Fibroblast of lung (primary cell): ENCODE data around the gene QPCT. TPM values are rescaled to one million over a fixed set of nuclear protein-coding genes. Genes with fewer than 3 reads are reported as not detected.

Experiments used
- DNase-seq, 2 donors: peaks; one replicate each; pipeline versions ENCODE4 v3.0.0 to v3.0.0-alpha.2; 2010; ENCODE audit warnings: low read depth in 2 of 2
- H2AFZ ChIP-seq: 2 replicates; pipeline ENCODE4 v1.5.1; 2012; ENCODE audit warnings: low read length, control low read depth, inconsistent platforms
- H3K27ac ChIP-seq: 2 replicates; pipeline ENCODE4 v1.5.1; 2011; ENCODE audit warnings: low read length, control low read depth; ENCODE audit not compliant: insufficient read depth
- H3K27me3 ChIP-seq: 2 replicates; pipeline ENCODE4 v1.5.1; 2011; ENCODE audit warnings: mild to moderate bottlenecking, low read length; ENCODE audit not compliant: control insufficient read depth, insufficient read depth
- H3K36me3 ChIP-seq: 2 replicates; pipeline ENCODE4 v1.5.1; 2011; ENCODE audit warnings: low read length; ENCODE audit not compliant: control insufficient read depth, insufficient read depth
- H3K4me1 ChIP-seq: 2 replicates; pipeline ENCODE4 v1.5.1; 2011; ENCODE audit warnings: low read length; ENCODE audit not compliant: control insufficient read depth, insufficient read depth; ENCODE audit errors: extremely low read depth
- H3K4me2 ChIP-seq: 2 replicates; pipeline ENCODE4 v1.5.1; 2011; ENCODE audit warnings: low read length, control low read depth; ENCODE audit not compliant: insufficient read depth; ENCODE audit errors: extremely low read depth
- H3K4me3 ChIP-seq, 4 experiments: fragments of 200-600 bp in 1 of 4; sonication (generic) in 1 of 4; replicated peaks in 1 of 4; 2 replicates each; pipeline ENCODE4 v1.5.1; 2011 to 2016; ENCODE audit warnings: low read length in 4 of 4, low read depth in 3 of 4, mild to moderate bottlenecking in 3 of 4, control low read depth in 2 of 4, inconsistent platforms in 1 of 4, mixed read lengths in 1 of 4; ENCODE audit not compliant: insufficient read depth in 1 of 4; ENCODE audit errors: control extremely low read depth in 1 of 4
- H3K79me2 ChIP-seq: 2 replicates; pipeline ENCODE4 v1.5.1; 2012; ENCODE audit warnings: mild to moderate bottlenecking, low read length, inconsistent platforms; ENCODE audit not compliant: control insufficient read depth, insufficient read depth
- H3K9ac ChIP-seq: 2 replicates; pipeline ENCODE4 v1.5.1; 2011; ENCODE audit warnings: mild to moderate bottlenecking, low read length, control low read depth; ENCODE audit not compliant: insufficient read depth
- H3K9me3 ChIP-seq: 2 replicates; pipeline ENCODE4 v1.5.1; 2012; ENCODE audit warnings: low read depth, low read length; ENCODE audit not compliant: control insufficient read depth, insufficient read depth
- H4K20me1 ChIP-seq: 2 replicates; pipeline ENCODE4 v1.5.1; 2011; ENCODE audit warnings: low read length; ENCODE audit not compliant: control insufficient read depth, insufficient read depth; ENCODE audit errors: extremely low read depth
- EZH2 ChIP-seq: IDR thresholded peaks from 2 replicates; pipeline ENCODE4 v1.5.1; 2012; ENCODE audit warnings: low read length, control low read depth, mild to moderate bottlenecking; ENCODE audit errors: missing control alignments
- polyA plus RNA-seq, 2 donors: library from polyadenylated mRNA; depleted of rRNA in 1 of 2; stranded (reverse) in 1 of 2; unstranded in 1 of 2; fragments of >200 nt; gene quantifications; 2 replicates each; pipeline ENCODE4 v1.2.1, GENCODE V29; 2011 to 2012; ENCODE audit warnings: missing spikeins in 1 of 2
- total RNA-seq: library from RNA; depleted of rRNA; stranded (reverse); fragments of >200 nt; gene quantifications from 2 replicates; pipeline ENCODE4 v1.2.1, GENCODE V29; 2014
- TF ChIP-seq, protein P1 (sequence below), 2 donors: IDR thresholded peaks in 1 of 2; conservative IDR thresholded peaks in 1 of 2; 1 replicate in 1 of 2; 2 replicates in 1 of 2; pipeline ENCODE4 v1.5.1; 2011 to 2012; ENCODE audit warnings: low read length in 2 of 2, control low read depth in 1 of 2, inconsistent platforms in 1 of 2, low read depth in 1 of 2, mild to moderate bottlenecking in 1 of 2

Gene QPCT
- total and polyA plus RNA-seq, 2 donors (not counting 1 experiment from before 2014, with no cell fraction given) = 6.1 to 8.4 TPM

GRCh38 chr2:37396890-37397565 lies 52.6 kb downstream of the QPCT start:
- Histone ChIP-seq H3K4me1 (no peaks in the 10 kb centered on the region), H2AFZ (no peak overlapping the region), H3K9ac (no peak overlapping the region), H3K4me2 (no peak overlapping the region), H3K9me3 (no peaks in the 10 kb centered on the region), H3K27ac (no peak overlapping the region), H4K20me1 (no peaks in the 10 kb centered on the region), H3K27me3 (no peaks in the 10 kb centered on the region), H3K79me2 (no peaks in the 10 kb centered on the region), H3K4me3 (no peak overlapping the region), H3K36me3 (no peaks in the 10 kb centered on the region)
- no peak for DNase-seq
- TF ChIP-seq, protein P1, sequence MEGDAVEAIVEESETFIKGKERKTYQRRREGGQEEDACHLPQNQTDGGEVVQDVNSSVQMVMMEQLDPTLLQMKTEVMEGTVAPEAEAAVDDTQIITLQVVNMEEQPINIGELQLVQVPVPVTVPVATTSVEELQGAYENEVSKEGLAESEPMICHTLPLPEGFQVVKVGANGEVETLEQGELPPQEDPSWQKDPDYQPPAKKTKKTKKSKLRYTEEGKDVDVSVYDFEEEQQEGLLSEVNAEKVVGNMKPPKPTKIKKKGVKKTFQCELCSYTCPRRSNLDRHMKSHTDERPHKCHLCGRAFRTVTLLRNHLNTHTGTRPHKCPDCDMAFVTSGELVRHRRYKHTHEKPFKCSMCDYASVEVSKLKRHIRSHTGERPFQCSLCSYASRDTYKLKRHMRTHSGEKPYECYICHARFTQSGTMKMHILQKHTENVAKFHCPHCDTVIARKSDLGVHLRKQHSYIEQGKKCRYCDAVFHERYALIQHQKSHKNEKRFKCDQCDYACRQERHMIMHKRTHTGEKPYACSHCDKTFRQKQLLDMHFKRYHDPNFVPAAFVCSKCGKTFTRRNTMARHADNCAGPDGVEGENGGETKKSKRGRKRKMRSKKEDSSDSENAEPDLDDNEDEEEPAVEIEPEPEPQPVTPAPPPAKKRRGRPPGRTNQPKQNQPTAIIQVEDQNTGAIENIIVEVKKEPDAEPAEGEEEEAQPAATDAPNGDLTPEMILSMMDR (conservative IDR thresholded peaks at IDR 0.05 in 1 of 2, IDR thresholded peaks at IDR 0.05 in 1 of 2; ENCODE audit: low read depth in 1 of 2, low read length in 2 of 2) = no peak
- no peak for TF ChIP-seq EZH2

DNA sequence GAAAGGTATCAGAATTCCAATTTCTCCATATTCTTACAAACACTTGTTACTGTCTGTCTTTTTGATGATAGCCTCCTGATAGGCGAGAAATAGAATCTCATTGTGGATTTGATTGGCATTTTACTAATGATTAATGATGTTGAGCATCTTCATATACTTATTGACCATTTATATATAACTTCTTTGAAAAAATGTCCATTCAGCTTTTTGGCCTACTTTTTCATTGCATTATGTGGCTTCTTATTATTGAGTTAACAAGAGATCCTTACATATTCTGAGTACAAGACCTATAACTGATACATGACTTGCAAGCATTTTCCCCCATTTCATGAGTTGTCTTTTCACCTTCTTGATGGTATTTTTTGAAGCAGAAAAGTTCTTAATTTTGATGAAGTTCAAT lies 54.6 kb downstream of the QPCT start:
- Histone ChIP-seq H3K4me2 (no peak overlapping the region), H3K9ac (no peak overlapping the region), H2AFZ (no peak overlapping the region), H3K27me3 (no peaks in the 10 kb centered on the region), H3K4me1 (no peaks in the 10 kb centered on the region), H3K27ac (no peak overlapping the region), H4K20me1 (no peaks in the 10 kb centered on the region), H3K79me2 (no peaks in the 10 kb centered on the region), H3K4me3 (no peak overlapping the region), H3K9me3 (no peaks in the 10 kb centered on the region), H3K36me3 (no peaks in the 10 kb centered on the region)
- DNase-seq = no peak
- TF ChIP-seq, protein P1 (conservative IDR thresholded peaks at IDR 0.05 in 1 of 2, IDR thresholded peaks at IDR 0.05 in 1 of 2; ENCODE audit: low read depth in 1 of 2, low read length in 2 of 2) = no peak

DNA sequence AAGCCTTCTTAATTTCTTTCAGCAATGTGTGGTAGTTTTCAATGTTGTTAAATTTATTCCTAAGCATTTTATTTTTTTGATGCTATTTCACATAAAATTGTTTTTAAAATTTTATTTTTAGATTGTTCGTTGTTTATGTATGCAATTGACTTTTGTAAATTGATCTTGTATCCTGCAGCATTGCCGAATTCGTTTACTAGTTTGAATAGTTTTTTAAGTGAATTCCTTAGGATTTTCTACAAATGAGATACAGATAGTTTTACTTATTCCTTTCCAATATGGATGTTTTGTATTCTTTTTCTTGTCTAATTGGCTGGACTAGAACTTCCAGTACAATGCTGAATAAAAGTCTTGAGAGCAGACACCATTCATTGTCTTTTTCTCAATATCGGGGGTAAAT lies 55.6 kb downstream of the QPCT start:
- no peak for DNase-seq
- Histone ChIP-seq H3K36me3 (no peaks in the 10 kb centered on the region), H3K9me3 (no peaks in the 10 kb centered on the region), H3K27me3 (no peaks in the 10 kb centered on the region), H3K79me2 (no peaks in the 10 kb centered on the region), H3K9ac (no peak overlapping the region), H3K4me2 (no peak overlapping the region), H4K20me1 (no peaks in the 10 kb centered on the region), H3K4me3 (no peak overlapping the region), H3K4me1 (no peaks in the 10 kb centered on the region), H3K27ac (no peak overlapping the region), H2AFZ (no peak overlapping the region)
- TF ChIP-seq, protein P1 (conservative IDR thresholded peaks at IDR 0.05 in 1 of 2, IDR thresholded peaks at IDR 0.05 in 1 of 2; ENCODE audit: low read depth in 1 of 2, low read length in 2 of 2) = no peak
- TF ChIP-seq EZH2 = no peak
